Activated naive CD4-positive, alpha-beta T cell treated with anti-CD3 and anti-CD28 coated beads for 36 hours (primary cell): ENCODE measurements around the gene VIPR1. TPM values are rescaled to one million over a fixed set of nuclear protein-coding genes. Genes with fewer than 3 reads are reported as not detected.

Source experiments
- CTCF ChIA-PET: fragments of 350-600 bp; sonication (Branson Sonifier 250); formaldehyde crosslinking; loops from one replicate; lab custom pipeline; 2021; ENCODE audit warnings: antibody characterized with exemption; lab: Charles Lee
- DNase-seq: peaks from one replicate; pipeline ENCODE4 v3.0.0-alpha.2; 2020
- H3K27ac Mint-ChIP-seq: one replicate; pipeline ENCODE4 v1.8.0; 2021; ENCODE audit warnings: mild to moderate bottlenecking, mixed read lengths
- H3K27me3 Mint-ChIP-seq: one replicate; pipeline ENCODE4 v1.8.0; 2021; ENCODE audit warnings: low read depth, mixed read lengths
- H3K36me3 Mint-ChIP-seq: one replicate; pipeline ENCODE4 v1.8.0; 2021; ENCODE audit warnings: low read depth, mixed read lengths
- H3K4me1 Mint-ChIP-seq: one replicate; pipeline ENCODE4 v1.8.0; 2021; ENCODE audit warnings: low read depth, mixed read lengths
- H3K4me3 Mint-ChIP-seq: one replicate; pipeline ENCODE4 v1.8.0; 2021; ENCODE audit warnings: mild to moderate bottlenecking, moderate library complexity, mixed read lengths
- H3K9me3 Mint-ChIP-seq: one replicate; pipeline ENCODE4 v1.8.0; 2021; ENCODE audit warnings: mixed read lengths
- intact Hi-C: fragments of 100-400 bp; cut with micrococcal nuclease; formaldehyde crosslinking; loops from one replicate; pipeline ENCODE4 v1.15.1; 2023
- total RNA-seq, 2 experiments: library from RNA; stranded (reverse); gene quantifications; one replicate each; pipeline ENCODE4 v1.2.3, GENCODE V29; 2021

VIPR1 gene
- total RNA-seq, 2 experiments from 2014 or later = 6.3 to 8.4 TPM

DNA sequence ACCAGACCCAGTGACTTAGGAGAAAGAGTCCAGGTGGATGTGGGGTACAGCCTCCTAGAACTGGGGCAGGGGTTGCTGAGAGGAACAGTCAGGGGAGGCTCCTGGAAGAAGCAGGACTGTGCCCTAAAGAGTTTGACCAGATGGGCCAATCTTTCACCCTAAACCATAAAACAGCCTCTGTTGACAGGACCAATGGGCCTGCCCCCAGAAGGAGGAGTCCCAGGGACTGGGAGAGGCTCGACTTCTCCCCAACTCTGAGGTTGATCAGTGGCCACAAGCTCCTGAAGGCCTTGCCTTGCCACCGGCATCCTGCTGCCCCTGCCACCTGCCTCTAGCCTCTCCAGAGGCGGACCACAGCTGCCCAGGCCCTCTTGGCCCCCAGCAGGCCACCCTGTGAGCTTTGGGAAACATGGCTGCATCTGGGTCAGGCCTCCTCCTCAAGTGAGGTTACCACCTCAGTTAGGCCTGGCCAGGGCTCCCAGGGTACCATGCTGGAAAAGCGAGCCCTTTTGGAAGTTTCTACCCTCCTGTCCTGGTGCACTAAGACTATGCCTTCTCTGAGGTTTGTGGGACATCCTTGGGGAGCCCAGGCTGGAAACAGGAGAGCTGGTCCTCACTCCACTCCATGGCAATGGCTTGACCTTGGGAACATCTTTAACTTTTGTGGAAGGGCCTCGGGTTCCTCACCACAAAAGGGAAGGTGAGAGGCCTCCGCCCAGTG lies 2.8 kb downstream of the VIPR1 start:
- H3K27ac Mint-ChIP-seq = no peak overlapping the region
- CTCF ChIA-PET = interaction anchor here (1.1 to 6.4 kb wide), 2 partner anchors 9 to 36 kb away, joined by 4 to 201 read pairs; no protein-coding TSS in a partner anchor
- no peaks in the 10 kb centered on the region for H3K36me3 Mint-ChIP-seq
- peak; percentile 3 for DNase-seq
- intact Hi-C loops = no loop called here
- H3K9me3 Mint-ChIP-seq = no peaks in the 10 kb centered on the region
- H3K4me1 Mint-ChIP-seq = peaks cover 57% of the 10 kb centered on the region
- H3K27me3 Mint-ChIP-seq = peaks cover 12% of the 10 kb centered on the region
- H3K4me3 Mint-ChIP-seq = no peak overlapping the region

DNA sequence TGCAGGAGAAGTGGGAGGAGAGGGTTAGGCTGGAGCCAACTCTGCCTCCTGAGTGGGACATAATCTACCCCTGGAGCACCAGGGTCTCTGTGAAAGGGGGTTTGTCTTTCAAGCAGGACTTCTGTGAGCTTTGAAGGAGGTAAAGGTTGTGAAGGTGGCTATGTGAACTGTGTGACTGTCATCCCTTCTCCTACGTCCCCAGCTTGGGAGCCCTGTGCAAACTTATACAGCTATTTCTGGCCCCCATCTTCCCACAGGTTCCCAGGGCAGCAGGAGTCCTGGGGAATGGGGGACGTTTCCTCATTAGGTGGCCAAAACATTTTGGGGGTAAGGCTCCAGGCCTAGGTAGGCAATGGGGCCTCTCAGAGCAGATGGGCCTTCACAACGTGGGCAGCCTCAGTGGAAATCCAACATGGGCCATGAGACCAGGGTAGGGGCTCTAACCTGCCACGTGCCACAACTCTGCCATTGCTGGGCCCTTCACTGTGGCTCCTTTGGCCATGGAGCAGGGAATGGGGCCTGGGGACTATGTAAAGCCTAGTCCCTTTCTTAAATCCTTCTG lies 3.5 kb downstream of the VIPR1 start:
- DNase-seq = peak; percentile 2
- no peak overlapping the region for H3K4me3 Mint-ChIP-seq
- H3K36me3 Mint-ChIP-seq = no peaks in the 10 kb centered on the region
- H3K27ac Mint-ChIP-seq = no peak overlapping the region
- H3K9me3 Mint-ChIP-seq = no peaks in the 10 kb centered on the region
- H3K27me3 Mint-ChIP-seq = peaks cover 5% of the 10 kb centered on the region
- CTCF ChIA-PET = interaction anchor here (1.1 to 6.4 kb wide), 2 partner anchors 8 to 36 kb away, joined by 4 to 201 read pairs; no protein-coding TSS in a partner anchor
- H3K4me1 Mint-ChIP-seq = peaks cover 63% of the 10 kb centered on the region
- intact Hi-C loops = no loop called here

DNA sequence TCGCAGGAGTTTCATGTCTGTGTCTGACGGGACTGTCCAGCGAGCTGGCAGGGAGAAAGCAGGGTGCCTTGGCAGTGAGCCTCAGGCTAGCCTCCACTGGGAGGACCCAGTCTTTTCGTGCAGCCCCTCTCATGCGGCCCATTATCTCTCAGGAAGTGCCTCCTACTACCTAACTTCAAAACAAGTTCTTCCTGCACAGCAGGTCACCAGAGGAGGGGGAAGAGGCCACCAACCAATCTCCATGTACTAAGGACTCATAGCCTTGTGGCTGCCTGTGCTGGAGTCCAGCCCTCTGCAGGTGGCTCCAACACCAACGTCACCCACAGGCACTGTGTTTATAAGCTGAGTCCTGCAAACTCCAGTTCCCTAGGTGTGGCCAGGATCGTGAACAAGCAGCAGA lies 4.8 kb downstream of the VIPR1 start:
- intact Hi-C loops = loop anchor here (1.0 kb wide), 1 partner anchor 12 kb away; no protein-coding TSS in a partner anchor
- Mint-ChIP-seq H3K27ac (peak overlapping the region; percentile 1), H3K27me3 (no peaks in the 10 kb centered on the region), H3K4me3 (no peak overlapping the region), H3K4me1 (peaks cover 65% of the 10 kb centered on the region), H3K9me3 (no peaks in the 10 kb centered on the region), H3K36me3 (no peaks in the 10 kb centered on the region)
- CTCF ChIA-PET = interaction anchor here (1.5 to 2.2 kb wide), 2 partner anchors 13 to 27 kb away, joined by 5 to 10 read pairs; no protein-coding TSS in a partner anchor
- peak; percentile 46 for DNase-seq

- H3K27me3 Mint-ChIP-seq = no peaks in the 10 kb centered on the region
- no peak overlapping the region for H3K4me3 Mint-ChIP-seq
- H3K36me3 Mint-ChIP-seq = no peaks in the 10 kb centered on the region
- CTCF ChIA-PET = interaction anchor here (1.0 to 2.2 kb wide), 4 partner anchors 10 to 32 kb away, joined by 3 to 10 read pairs (median 6); no protein-coding TSS in a partner anchor
- no peak overlapping the region for H3K27ac Mint-ChIP-seq
- H3K4me1 Mint-ChIP-seq = peaks cover 64% of the 10 kb centered on the region
- peak; percentile 6 for DNase-seq
- no peaks in the 10 kb centered on the region for H3K9me3 Mint-ChIP-seq
- intact Hi-C loops = loop anchor here (1.0 kb wide), 1 partner anchor 11 kb away; no protein-coding TSS in a partner anchor
These were observed 5.4 kb downstream of the VIPR1 start for GRCh38 chr3:42507761-42508335.

DNA sequence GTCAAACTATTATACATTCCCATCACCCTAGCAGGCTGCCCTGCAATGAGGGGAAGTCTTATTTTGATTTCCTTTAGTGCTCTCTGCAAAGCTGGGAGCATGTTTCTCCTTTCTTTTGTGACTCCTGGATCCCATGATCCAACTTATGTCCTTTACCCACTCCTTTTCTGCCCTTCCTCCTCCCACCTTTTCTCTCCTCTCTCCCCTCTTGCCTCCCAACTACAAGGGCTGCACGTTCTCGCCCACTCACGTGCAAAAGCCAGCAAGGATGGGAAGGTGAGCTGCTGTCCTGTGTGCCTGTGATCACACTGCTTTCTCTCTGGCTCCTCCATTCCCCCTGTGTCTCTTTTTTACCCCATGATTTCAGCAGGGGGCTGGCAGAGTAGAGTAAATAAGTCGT lies 6.1 kb downstream of the VIPR1 start:
- Mint-ChIP-seq H3K27ac (no peak overlapping the region), H3K4me3 (no peak overlapping the region), H3K4me1 (peaks cover 58% of the 10 kb centered on the region), H3K36me3 (no peaks in the 10 kb centered on the region), H3K27me3 (no peaks in the 10 kb centered on the region), H3K9me3 (no peaks in the 10 kb centered on the region)
- intact Hi-C loops = no loop called here
- CTCF ChIA-PET = interaction anchor here (1.0 to 2.2 kb wide), 5 partner anchors 10 to 31 kb away, joined by 3 to 10 read pairs (median 5); no protein-coding TSS in a partner anchor
- peak; percentile 1 for DNase-seq

DNA sequence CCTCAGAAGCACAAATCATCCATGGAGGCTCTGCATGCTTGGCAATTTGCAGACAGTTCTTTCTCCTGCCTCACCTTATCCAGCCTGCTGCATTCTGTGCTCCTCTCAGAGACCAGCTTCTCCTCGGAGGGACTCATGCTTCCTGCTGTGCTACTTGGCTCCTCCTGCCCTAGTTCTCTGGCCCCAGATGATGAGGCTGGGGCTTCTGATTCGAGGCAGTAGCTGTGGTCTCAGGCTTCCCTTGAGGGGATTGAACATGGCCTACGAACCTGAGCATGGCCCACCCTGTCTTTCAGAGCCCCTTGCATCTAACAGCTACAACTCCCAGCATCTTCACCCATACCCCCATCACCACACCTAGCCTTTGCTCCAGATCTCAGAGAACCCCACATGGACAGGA lies 6.7 kb downstream of the VIPR1 start:
- intact Hi-C loops = no loop called here
- Mint-ChIP-seq H3K27ac (no peak overlapping the region), H3K4me3 (no peak overlapping the region), H3K27me3 (no peaks in the 10 kb centered on the region), H3K36me3 (no peaks in the 10 kb centered on the region), H3K4me1 (peaks cover 56% of the 10 kb centered on the region), H3K9me3 (no peaks in the 10 kb centered on the region)
- CTCF ChIA-PET = interaction anchor here (0.6 to 2.2 kb wide), 5 partner anchors 9 to 357 kb away, joined by 3 to 10 read pairs (median 5); no protein-coding TSS in a partner anchor
- DNase-seq = peak; percentile 4

DNA sequence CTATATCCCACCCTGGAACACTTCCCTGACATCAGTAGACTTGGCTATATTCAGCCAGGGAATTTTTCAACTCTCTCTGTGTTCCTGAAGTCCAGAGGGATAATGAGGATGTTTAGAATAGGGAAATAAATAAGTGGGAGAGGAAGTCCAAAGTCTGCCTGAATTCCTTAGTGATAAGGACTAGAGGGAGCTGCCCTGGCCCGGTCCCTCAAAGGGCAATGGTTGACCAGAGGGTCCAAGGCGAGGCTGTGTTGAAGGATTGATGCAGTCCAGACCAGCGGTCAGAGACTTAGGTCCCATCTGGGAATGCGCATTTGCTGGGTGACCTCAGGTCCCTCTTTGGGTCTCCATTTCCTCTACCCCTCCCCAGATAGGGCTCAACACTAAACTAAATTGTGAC lies 7.9 kb downstream of the VIPR1 start:
- intact Hi-C loops = no loop called here
- Mint-ChIP-seq H3K9me3 (no peaks in the 10 kb centered on the region), H3K4me3 (no peak overlapping the region), H3K36me3 (no peaks in the 10 kb centered on the region), H3K27ac (no peak overlapping the region), H3K4me1 (peaks cover 53% of the 10 kb centered on the region), H3K27me3 (no peaks in the 10 kb centered on the region)
- DNase-seq = no peak
- CTCF ChIA-PET = interaction anchor here (0.9 to 2.0 kb wide), 6 partner anchors 9 to 39 kb away, joined by 4 to 5 read pairs (median 5); partner anchors contain the start of gene VIPR1

GRCh38 chr3:42511201-42511600 lies 8.8 kb downstream of the VIPR1 start:
- CTCF ChIA-PET = interaction anchor here (0.9 to 1.9 kb wide), 4 partner anchors 8 to 38 kb away, joined by 3 to 5 read pairs (median 4); partner anchors contain the start of gene VIPR1
- Mint-ChIP-seq H3K27ac (no peak overlapping the region), H3K36me3 (peaks cover under 1% of the 10 kb centered on the region), H3K27me3 (no peaks in the 10 kb centered on the region), H3K9me3 (no peaks in the 10 kb centered on the region), H3K4me3 (no peak overlapping the region), H3K4me1 (peaks cover 55% of the 10 kb centered on the region)
- DNase-seq = no peak
- intact Hi-C loops = no loop called here

DNA sequence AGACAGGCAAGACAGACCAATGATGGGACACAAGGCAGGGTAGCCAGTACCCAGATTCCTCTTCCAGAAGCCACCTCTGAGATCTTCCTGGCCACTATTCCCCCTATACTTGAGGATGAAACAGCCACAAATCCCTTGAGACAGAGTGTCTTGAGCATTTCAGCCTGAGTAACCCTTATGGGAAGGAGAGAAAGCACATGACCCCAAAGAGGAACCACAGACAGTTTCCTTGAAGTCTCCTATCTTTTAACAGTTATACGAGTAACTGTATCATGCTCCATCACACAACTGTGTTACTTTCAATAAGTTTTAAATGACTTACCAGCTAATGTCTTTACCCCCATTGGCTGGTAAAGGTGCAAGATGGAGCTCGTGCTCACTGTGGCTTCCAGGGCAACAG lies 9.3 kb downstream of the VIPR1 start:
- no peak overlapping the region for H3K27ac Mint-ChIP-seq
- intact Hi-C loops = no loop called here
- peaks cover 2% of the 10 kb centered on the region for H3K36me3 Mint-ChIP-seq
- H3K9me3 Mint-ChIP-seq = no peaks in the 10 kb centered on the region
- H3K4me1 Mint-ChIP-seq = peaks cover 49% of the 10 kb centered on the region
- no peak overlapping the region for H3K4me3 Mint-ChIP-seq
- H3K27me3 Mint-ChIP-seq = no peaks in the 10 kb centered on the region
- CTCF ChIA-PET = interaction anchor here (1.5 to 2.9 kb wide), 4 partner anchors 10 to 38 kb away, joined by 3 to 15 read pairs (median 6); partner anchors contain the start of gene VIPR1
- DNase-seq = no peak

DNA sequence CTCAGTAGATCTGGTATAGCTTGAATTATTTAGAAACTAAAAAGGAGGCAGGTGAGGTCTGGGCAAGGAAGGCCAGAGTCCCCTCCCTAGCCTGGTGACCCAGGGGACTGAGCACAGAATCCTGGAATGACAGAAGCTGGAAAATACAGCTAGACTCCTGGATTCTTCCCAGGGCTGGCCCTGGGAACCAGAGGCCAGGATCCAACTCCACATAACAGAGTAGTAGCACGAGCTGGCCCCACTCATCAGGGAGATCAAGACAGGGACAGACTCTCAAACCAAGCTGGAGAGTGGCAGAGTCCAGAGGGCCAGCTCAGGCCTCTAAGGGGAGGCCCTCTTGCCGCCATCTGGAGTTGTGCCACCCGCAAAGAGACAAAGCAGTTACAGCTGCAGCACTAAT lies 10.7 kb downstream of the VIPR1 start:
- DNase-seq = no peak
- Mint-ChIP-seq H3K9me3 (no peaks in the 10 kb centered on the region), H3K27me3 (no peaks in the 10 kb centered on the region), H3K4me1 (peaks cover 36% of the 10 kb centered on the region), H3K36me3 (peaks cover 2% of the 10 kb centered on the region), H3K27ac (no peak overlapping the region), H3K4me3 (no peak overlapping the region)
- CTCF ChIA-PET = interaction anchor here (1.1 to 2.9 kb wide), 3 partner anchors 8 to 23 kb away, joined by 3 to 15 read pairs (median 4); no protein-coding TSS in a partner anchor
- intact Hi-C loops = no loop called here

- Mint-ChIP-seq H3K9me3 (no peaks in the 10 kb centered on the region), H3K4me1 (peaks cover 34% of the 10 kb centered on the region), H3K4me3 (no peak overlapping the region), H3K36me3 (peaks cover 2% of the 10 kb centered on the region), H3K27ac (no peak overlapping the region), H3K27me3 (no peaks in the 10 kb centered on the region)
- no peak for DNase-seq
- intact Hi-C loops = no loop called here
- CTCF ChIA-PET = interaction anchor here (1.1 to 2.9 kb wide), 4 partner anchors 8 to 23 kb away, joined by 3 to 15 read pairs (median 4); partner anchors contain the start of gene VIPR1
These were observed 11.1 kb downstream of the VIPR1 start for GRCh38 chr3:42513521-42513920.

DNA sequence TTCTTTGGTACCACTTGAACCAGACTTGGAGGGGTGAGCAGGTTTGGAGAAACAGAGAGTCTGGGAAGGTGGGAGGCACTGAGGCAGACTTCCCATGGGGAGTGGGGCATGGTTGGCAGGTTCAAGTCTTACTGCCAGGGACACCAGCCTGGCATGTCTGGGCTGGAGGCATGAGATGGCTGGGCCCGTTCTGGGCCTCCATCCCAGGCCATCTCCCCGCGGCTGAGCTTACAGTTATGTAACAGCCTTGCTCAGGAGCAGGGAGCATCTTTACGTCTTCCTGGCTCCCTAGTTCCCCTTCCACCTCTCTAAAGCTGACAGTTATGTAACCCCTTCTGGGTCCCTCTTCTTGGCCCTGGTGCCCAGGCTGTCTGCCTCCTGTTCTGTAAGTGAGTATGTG lies 12.4 kb downstream of the VIPR1 start:
- Mint-ChIP-seq H3K9me3 (no peaks in the 10 kb centered on the region), H3K27ac (no peak overlapping the region), H3K27me3 (no peaks in the 10 kb centered on the region), H3K4me3 (no peak overlapping the region), H3K36me3 (peaks cover 4% of the 10 kb centered on the region), H3K4me1 (peaks cover 35% of the 10 kb centered on the region)
- DNase-seq = no peak
- CTCF ChIA-PET = interaction anchor here (0.6 to 2.9 kb wide), 2 partner anchors 22 to 192 kb away, joined by 3 to 15 read pairs; no protein-coding TSS in a partner anchor
- intact Hi-C loops = loop anchor here (5.0 kb wide), 1 partner anchor 122 kb away; no protein-coding TSS in a partner anchor
